ENCODE results near the gene OR5B21. TPM values are rescaled to one million over a fixed set of nuclear protein-coding genes. Genes with fewer than 3 reads are reported as not detected.

OR5B21 gene
- polyA plus RNA-seq, 3 donors, result 0.12 TPM; not detected in 2

DNA sequence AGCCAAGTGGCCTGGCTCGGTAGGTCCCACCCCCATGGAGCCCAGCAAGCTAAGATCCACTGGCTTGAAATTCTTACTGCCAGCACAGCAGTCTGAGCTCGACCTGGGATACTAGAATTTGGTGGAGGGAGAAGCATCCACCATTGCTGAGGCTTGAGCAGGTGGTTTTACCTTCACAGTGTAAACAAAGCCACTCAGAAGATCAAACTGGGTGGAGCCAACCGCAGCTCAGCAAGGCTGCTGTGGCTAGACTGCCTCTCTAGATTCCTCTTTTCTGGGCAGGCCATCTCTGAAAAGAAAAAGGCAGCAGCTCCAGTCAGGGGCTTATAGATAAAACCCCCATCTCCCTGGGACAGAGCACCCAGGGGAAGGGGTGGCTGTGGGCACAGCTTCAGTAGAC, 22.3 kb upstream of the OR5B21 start:
- peaks cover 46% of the 10 kb centered on the region for H4K20me1 ChIP-seq (ENCODE audit: insufficient read depth, low read length)
- no peak for DNase-seq
- peaks cover 0 to 8% (median 3%) of the 10 kb centered on the region in 7 donors for H3K9me3 Mint-ChIP-seq
- no peak overlapping the region for H3K27ac Mint-ChIP-seq
- no peaks in the 10 kb centered on the region for H3K9me3 ChIP-seq (replicated peaks in 1 of 2; ENCODE audit: control insufficient read depth in 1 of 2, insufficient read depth in 1 of 2, low read length in 2 of 2)
- H2AFZ ChIP-seq (ENCODE audit: insufficient read depth, low read depth, low read length, poor library complexity, severe bottlenecking), result no peak overlapping the region
- H3K36me3 Mint-ChIP-seq, result peaks cover 73 to 87% of the 10 kb centered on the region in 2 donors
- peaks cover 14 to 20% of the 10 kb centered on the region in 2 donors for H3K4me1 ChIP-seq (ENCODE audit: control insufficient read depth in 1 of 2, insufficient read depth in 2 of 2, low read length in 2 of 2)
- WGBS (ENCODE audit: insufficient coverage), result 93% methylated on average over 3 of the region's 3 CpGs
- no peaks in the 10 kb centered on the region for H3K27me3 Mint-ChIP-seq (ENCODE audit: low read depth in 3 of 3)
- H3K79me2 ChIP-seq (ENCODE audit: insufficient read depth, low read length), result no peaks in the 10 kb centered on the region
- H3K4me1 Mint-ChIP-seq, result peaks cover 17% of the 10 kb centered on the region
- H3K4me3 ChIP-seq (replicated peaks in 1 of 3; ENCODE audit: low read depth in 2 of 3, low read length in 3 of 3), result no peak overlapping the region
- no peak overlapping the region for H3K9ac ChIP-seq (ENCODE audit: insufficient read depth, low read length, poor library complexity, severe bottlenecking)
- H3K27ac ChIP-seq (ENCODE audit: low read depth in 1 of 2, low read length in 2 of 2), result no peak overlapping the region
- no peak overlapping the region for H3K4me2 ChIP-seq (replicated peaks; ENCODE audit: extremely low read depth, low read length, poor library complexity, severe bottlenecking)
- no peaks in the 10 kb centered on the region for H3K27me3 ChIP-seq (ENCODE audit: control insufficient read depth in 2 of 2, insufficient read depth in 2 of 2, low read length in 2 of 2)
- TF ChIP-seq, protein P1, sequence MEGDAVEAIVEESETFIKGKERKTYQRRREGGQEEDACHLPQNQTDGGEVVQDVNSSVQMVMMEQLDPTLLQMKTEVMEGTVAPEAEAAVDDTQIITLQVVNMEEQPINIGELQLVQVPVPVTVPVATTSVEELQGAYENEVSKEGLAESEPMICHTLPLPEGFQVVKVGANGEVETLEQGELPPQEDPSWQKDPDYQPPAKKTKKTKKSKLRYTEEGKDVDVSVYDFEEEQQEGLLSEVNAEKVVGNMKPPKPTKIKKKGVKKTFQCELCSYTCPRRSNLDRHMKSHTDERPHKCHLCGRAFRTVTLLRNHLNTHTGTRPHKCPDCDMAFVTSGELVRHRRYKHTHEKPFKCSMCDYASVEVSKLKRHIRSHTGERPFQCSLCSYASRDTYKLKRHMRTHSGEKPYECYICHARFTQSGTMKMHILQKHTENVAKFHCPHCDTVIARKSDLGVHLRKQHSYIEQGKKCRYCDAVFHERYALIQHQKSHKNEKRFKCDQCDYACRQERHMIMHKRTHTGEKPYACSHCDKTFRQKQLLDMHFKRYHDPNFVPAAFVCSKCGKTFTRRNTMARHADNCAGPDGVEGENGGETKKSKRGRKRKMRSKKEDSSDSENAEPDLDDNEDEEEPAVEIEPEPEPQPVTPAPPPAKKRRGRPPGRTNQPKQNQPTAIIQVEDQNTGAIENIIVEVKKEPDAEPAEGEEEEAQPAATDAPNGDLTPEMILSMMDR (IDR thresholded peaks at IDR 0.05), result no peak
- intact Hi-C loops (cut with micrococcal nuclease), result no loop called here
- H3K36me3 ChIP-seq (replicated peaks in 1 of 2; ENCODE audit: control insufficient read depth in 1 of 2, insufficient read depth in 2 of 2, low read length in 2 of 2), result peaks cover 59 to 82% of the 10 kb centered on the region in 2 donors
- no peak overlapping the region for H3K4me3 Mint-ChIP-seq

DNA sequence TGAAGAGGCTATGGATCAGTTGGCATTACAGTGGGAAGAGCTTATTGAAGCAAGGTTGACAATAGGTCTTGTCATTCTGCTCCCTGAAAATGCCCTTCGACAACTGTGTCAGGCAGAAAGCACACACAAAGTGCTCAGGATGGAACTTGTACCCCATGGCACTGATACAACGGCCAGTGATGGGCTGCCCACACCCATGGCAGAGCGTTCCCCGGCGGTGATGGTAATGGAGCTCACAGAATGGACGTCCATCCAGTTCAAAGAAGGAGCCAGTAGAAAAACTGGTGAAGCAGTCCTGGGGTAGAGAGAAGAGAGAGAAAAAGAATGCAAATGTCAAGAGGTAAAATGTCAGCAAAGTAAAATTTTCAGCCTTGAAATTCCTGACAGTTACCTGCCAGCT, 19.5 kb upstream of the OR5B21 start:
- WGBS (ENCODE audit: insufficient coverage), result 96% methylated on average over 6 of the region's 6 CpGs

More for the DNA sequence above, 19.5 kb upstream of the OR5B21 start:
- Histone ChIP-seq H3K9ac (ENCODE audit: insufficient read depth, low read length, poor library complexity, severe bottlenecking) (no peak overlapping the region), H4K20me1 (ENCODE audit: insufficient read depth, low read length) (peaks cover 25% of the 10 kb centered on the region), H3K27me3 (ENCODE audit: control insufficient read depth in 2 of 2, insufficient read depth in 2 of 2, low read length in 2 of 2) (no peaks in the 10 kb centered on the region), H2AFZ (ENCODE audit: insufficient read depth, low read depth, low read length, poor library complexity, severe bottlenecking) (no peak overlapping the region), H3K27ac (ENCODE audit: low read depth in 1 of 2, low read length in 2 of 2) (no peak overlapping the region), H3K36me3 (replicated peaks in 1 of 2; ENCODE audit: control insufficient read depth in 1 of 2, insufficient read depth in 2 of 2, low read length in 2 of 2) (peaks cover 44 to 55% of the 10 kb centered on the region in 2 donors), H3K79me2 (ENCODE audit: insufficient read depth, low read length) (no peaks in the 10 kb centered on the region), H3K4me2 (replicated peaks; ENCODE audit: extremely low read depth, low read length, poor library complexity, severe bottlenecking) (no peak overlapping the region), H3K4me3 (replicated peaks in 1 of 3; ENCODE audit: low read depth in 2 of 3, low read length in 3 of 3) (no peak overlapping the region), H3K9me3 (replicated peaks in 1 of 2; ENCODE audit: control insufficient read depth in 1 of 2, insufficient read depth in 1 of 2, low read length in 2 of 2) (no peaks in the 10 kb centered on the region), H3K4me1 (ENCODE audit: control insufficient read depth in 1 of 2, insufficient read depth in 2 of 2, low read length in 2 of 2) (peaks cover 30 to 38% of the 10 kb centered on the region in 2 donors)
- intact Hi-C loops (cut with micrococcal nuclease), result no loop called here
- TF ChIP-seq, protein P1 (IDR thresholded peaks at IDR 0.05), result no peak
- H3K4me1 Mint-ChIP-seq, result peaks cover 36% of the 10 kb centered on the region
- no peak overlapping the region for H3K4me3 Mint-ChIP-seq
- H3K9me3 Mint-ChIP-seq, result no peaks in the 10 kb centered on the region
- H3K36me3 Mint-ChIP-seq, result peaks cover 46 to 59% of the 10 kb centered on the region in 2 donors
- H3K27me3 Mint-ChIP-seq (ENCODE audit: low read depth in 3 of 3), result no peaks in the 10 kb centered on the region
- peak overlapping the region in 2 of 7 donors; percentile 9 to 73 for H3K27ac Mint-ChIP-seq
- no peak for DNase-seq
